Body of pancreas (tissue), 4 donors: ENCODE measurements around the gene OXCT2.
"Not testable (repeated sequence)": the region's sequence is repeated elsewhere in the genome, so short reads cannot be mapped to it uniquely, and the experiment has no call there.

ENCODE experiments used
- POLR2A ChIP-seq, 3 donors: fragments of 450-650 bp; IDR thresholded peaks; one replicate each; pipeline ENCODE4 v1.6.1; 2016; ENCODE audit warnings: antibody characterized with exemption in 3 of 3, mild to moderate bottlenecking in 2 of 3
- TF ChIP-seq, protein P1 (sequence below), 7 experiments: fragments of 450-650 bp in 4 of 7; fragments of 200-600 bp in 3 of 7; sonication (generic) in 3 of 7; IDR thresholded peaks; one replicate each; pipeline ENCODE4 v1.5.1; 2016 to 2019; ENCODE audit warnings: antibody characterized with exemption in 7 of 7

DNA sequence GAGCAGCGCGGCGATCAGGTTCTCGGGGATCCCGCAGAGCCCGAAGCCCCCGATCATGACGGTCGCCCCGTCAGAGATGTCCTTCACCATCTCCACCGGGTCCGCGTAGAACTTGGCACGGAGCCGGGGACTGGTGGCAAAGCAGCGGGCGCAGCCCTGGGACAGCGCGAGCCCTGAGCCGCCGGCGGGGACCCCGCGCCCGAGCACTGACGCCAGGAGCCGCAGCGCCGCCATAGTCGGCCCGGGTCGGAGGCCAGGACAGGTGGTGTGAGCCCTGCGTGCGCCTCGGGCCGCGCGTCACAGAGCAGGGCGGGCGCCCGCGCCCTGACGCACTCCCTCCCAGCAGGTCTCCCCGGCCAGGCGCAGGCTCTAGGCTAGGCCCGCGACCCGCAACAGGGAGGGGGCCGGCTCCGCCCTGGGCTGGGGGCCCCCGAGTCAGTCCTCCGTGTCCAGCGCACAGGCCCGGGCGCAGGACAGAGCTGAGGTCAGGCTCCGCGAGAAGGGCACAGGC is at the start of gene OXCT2:
- TF ChIP-seq, protein P1, sequence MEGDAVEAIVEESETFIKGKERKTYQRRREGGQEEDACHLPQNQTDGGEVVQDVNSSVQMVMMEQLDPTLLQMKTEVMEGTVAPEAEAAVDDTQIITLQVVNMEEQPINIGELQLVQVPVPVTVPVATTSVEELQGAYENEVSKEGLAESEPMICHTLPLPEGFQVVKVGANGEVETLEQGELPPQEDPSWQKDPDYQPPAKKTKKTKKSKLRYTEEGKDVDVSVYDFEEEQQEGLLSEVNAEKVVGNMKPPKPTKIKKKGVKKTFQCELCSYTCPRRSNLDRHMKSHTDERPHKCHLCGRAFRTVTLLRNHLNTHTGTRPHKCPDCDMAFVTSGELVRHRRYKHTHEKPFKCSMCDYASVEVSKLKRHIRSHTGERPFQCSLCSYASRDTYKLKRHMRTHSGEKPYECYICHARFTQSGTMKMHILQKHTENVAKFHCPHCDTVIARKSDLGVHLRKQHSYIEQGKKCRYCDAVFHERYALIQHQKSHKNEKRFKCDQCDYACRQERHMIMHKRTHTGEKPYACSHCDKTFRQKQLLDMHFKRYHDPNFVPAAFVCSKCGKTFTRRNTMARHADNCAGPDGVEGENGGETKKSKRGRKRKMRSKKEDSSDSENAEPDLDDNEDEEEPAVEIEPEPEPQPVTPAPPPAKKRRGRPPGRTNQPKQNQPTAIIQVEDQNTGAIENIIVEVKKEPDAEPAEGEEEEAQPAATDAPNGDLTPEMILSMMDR (IDR thresholded peaks at IDR 0.05): not testable (repeated sequence)
- TF ChIP-seq POLR2A (IDR thresholded peaks at IDR 0.05): not testable (repeated sequence)
